ENCODE results near the gene LEF1.

The LEF1 gene

GRCh38 chr4:108173599-108174057 lies 4.9 kb upstream of the LEF1 start:
- DNase-seq = no peak

GRCh38 chr4:108172753-108173598 lies 4.2 kb upstream of the LEF1 start:
- DNase-seq = peak; percentile 30

GRCh38 chr4:108172231-108172752 lies 3.6 kb upstream of the LEF1 start:
- peak; percentile 37 for DNase-seq

GRCh38 chr4:108171339-108172230 lies 2.9 kb upstream of the LEF1 start:
- peak; percentile 15 for DNase-seq

GRCh38 chr4:108170631-108171338 lies 2.1 kb upstream of the LEF1 start:
- no peak for DNase-seq

- DNase-seq = no peak
Measured at GRCh38 chr4:108169664-108170063, 932 bp upstream of the LEF1 start.

- no peak for DNase-seq
Measured at GRCh38 chr4:108168160-108168670, 517 bp downstream of the LEF1 start.

GRCh38 chr4:108166441-108167315 lies 2.1 kb downstream of the LEF1 start:
- peak; percentile 35 for DNase-seq

GRCh38 chr4:108166038-108166437 lies 2.7 kb downstream of the LEF1 start:
- DNase-seq = no peak

GRCh38 chr4:108165586-108165985 lies 3.1 kb downstream of the LEF1 start:
- DNase-seq = no peak

- no peak for DNase-seq
Measured at GRCh38 chr4:108163351-108163750, 5.4 kb downstream of the LEF1 start.

GRCh38 chr4:108160741-108161352 lies 7.9 kb downstream of the LEF1 start:
- DNase-seq = no peak

GRCh38 chr4:108159845-108160244 lies 8.9 kb downstream of the LEF1 start:
- DNase-seq = no peak

GRCh38 chr4:108157655-108158054 lies 11.1 kb downstream of the LEF1 start:
- DNase-seq = no peak

- DNase-seq = no peak
Measured at GRCh38 chr4:108156391-108156790, 12.3 kb downstream of the LEF1 start.

- DNase-seq = peak; percentile 26
Measured at GRCh38 chr4:108155373-108155772, 13.4 kb downstream of the LEF1 start.

- DNase-seq = no peak
Measured at GRCh38 chr4:108152980-108153379, 15.8 kb downstream of the LEF1 start.

- DNase-seq = no peak
Measured at GRCh38 chr4:108149588-108150380, 18.9 kb downstream of the LEF1 start.

GRCh38 chr4:108148316-108148715 lies 20.4 kb downstream of the LEF1 start:
- DNase-seq = no peak

GRCh38 chr4:108146819-108147218 lies 21.9 kb downstream of the LEF1 start:
- DNase-seq = no peak

Data from NCI-H82 (cell line).